Hippocampal formation (tissue), 2 donors: ENCODE results near the gene ABHD18.
A peak's percentile ranks its signal among the peaks of the same experiment; 100 is the strongest.
"Not testable (repeated sequence)": the region's sequence is repeated elsewhere in the genome, so short reads cannot be mapped to it uniquely, and the experiment has no call there.

ENCODE experiments used
- DNase-seq, 2 donors: peaks; one replicate each; lab custom pipeline; 2025; lab: John Stamatoyannopoulos, UW

ABHD18 gene

GRCh38 chr4:127993151-127993550 lies 27.9 kb downstream of the ABHD18 start:
- DNase-seq: no peak

- DNase-seq: no peak
Observed at GRCh38 chr4:127995776-127996175, 30.6 kb downstream of the ABHD18 start.

GRCh38 chr4:127996521-127996920 lies 31.3 kb downstream of the ABHD18 start:
- not testable (repeated sequence) for DNase-seq

- no peak for DNase-seq
Observed at GRCh38 chr4:127997534-127998388, 32.6 kb downstream of the ABHD18 start.

GRCh38 chr4:128006592-128006991 lies 41.4 kb downstream of the ABHD18 start:
- no peak for DNase-seq

GRCh38 chr4:128009428-128009827 lies 44.2 kb downstream of the ABHD18 start:
- DNase-seq: no peak

GRCh38 chr4:128025319-128025718 lies 60.1 kb downstream of the ABHD18 start:
- DNase-seq: no peak

GRCh38 chr4:128029907-128030306 lies 64.7 kb downstream of the ABHD18 start:
- no peak for DNase-seq

GRCh38 chr4:128031756-128032384 lies 66.7 kb downstream of the ABHD18 start:
- DNase-seq: no peak

GRCh38 chr4:128039568-128039967 lies 74.4 kb downstream of the ABHD18 start:
- no peak for DNase-seq

GRCh38 chr4:128047019-128047418 lies 81.8 kb downstream of the ABHD18 start:
- DNase-seq: not testable (repeated sequence)

- not testable (repeated sequence) for DNase-seq
Observed at GRCh38 chr4:128047514-128047913, 82.3 kb downstream of the ABHD18 start.

- not testable (repeated sequence) for DNase-seq
Observed at GRCh38 chr4:128051229-128051628, 86.0 kb downstream of the ABHD18 start.

GRCh38 chr4:128054907-128055306 lies 89.7 kb downstream of the ABHD18 start:
- DNase-seq: not testable (repeated sequence)

GRCh38 chr4:128055441-128056206 lies 90.4 kb downstream of the ABHD18 start:
- not testable (repeated sequence) for DNase-seq

GRCh38 chr4:128056396-128056795 lies 91.2 kb downstream of the ABHD18 start:
- DNase-seq: no peak

- DNase-seq: no peak
Observed at GRCh38 chr4:128060121-128060698, 95.0 kb downstream of the ABHD18 start.

- DNase-seq: peak; percentile 90 to 93
Observed at GRCh38 chr4:128060699-128061565, 95.7 kb downstream of the ABHD18 start, which contains the start of gene LARP1B. Gene LARP1B, plus strand, starts transcription at chr4:128061312. Its CDS starts 13,640 bp downstream, at chr4:128074952.

GRCh38 chr4:128061566-128062536 lies 96.6 kb downstream of the ABHD18 start:
- peak; percentile 8 to 70 for DNase-seq

GRCh38 chr4:128066453-128066820 lies 101.2 kb downstream of the ABHD18 start:
- DNase-seq: not testable (repeated sequence)
